ENCODE measurements around the gene GALK2. TPM values are rescaled to one million over a fixed set of nuclear protein-coding genes. Genes with fewer than 3 reads are reported as not detected.

GALK2 gene
- total RNA-seq, 2 donors from 2014 or later, result 24.5 to 26.0 TPM

DNA sequence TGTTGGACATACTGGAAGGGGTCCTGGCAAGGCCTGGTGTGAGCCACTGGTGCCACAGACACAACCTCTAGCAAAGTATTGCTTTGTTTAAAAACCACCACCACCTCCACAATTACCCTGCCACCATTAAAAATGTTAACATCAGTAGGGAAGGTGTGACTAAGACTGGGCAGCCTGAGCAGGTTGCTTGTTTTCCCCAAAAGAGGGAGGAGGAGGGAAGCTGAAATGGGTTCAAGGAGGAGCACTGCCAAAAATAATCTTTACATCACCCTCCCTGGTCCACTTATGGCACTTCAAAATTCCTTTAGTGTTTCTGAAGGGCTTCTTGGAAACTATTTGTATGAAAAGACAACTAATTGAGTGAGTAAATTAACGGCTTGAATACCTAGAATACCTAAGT, 153.2 kb downstream of the GALK2 start:
- no peak for DNase-seq (ENCODE audit: low spot score)

DNA sequence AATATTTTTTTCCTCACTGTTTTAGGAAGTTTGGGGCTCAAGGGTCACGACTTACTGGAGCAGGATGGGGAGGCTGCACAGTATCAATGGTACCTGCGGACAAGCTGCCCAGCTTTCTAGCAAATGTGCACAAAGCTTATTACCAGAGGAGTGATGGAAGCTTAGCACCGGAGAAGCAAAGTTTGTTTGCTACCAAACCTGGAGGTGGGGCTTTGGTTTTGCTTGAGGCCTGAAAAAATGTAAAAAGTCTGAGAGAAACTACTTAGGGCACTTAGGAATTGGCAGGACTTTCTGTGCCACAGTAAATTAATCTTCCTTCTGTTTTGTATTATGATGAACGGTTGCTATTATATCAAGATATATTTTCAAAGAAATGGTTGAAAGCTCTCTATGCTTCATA, 157.9 kb downstream of the GALK2 start:
- H3K27ac ChIP-seq, result no peak overlapping the region
- no peak for TF ChIP-seq CTCF (IDR thresholded peaks at IDR 0.05)
- no peak for DNase-seq (ENCODE audit: low spot score)
- no peaks in the 10 kb centered on the region for H3K27me3 ChIP-seq
- H3K9me3 ChIP-seq, result no peaks in the 10 kb centered on the region
- H3K4me3 ChIP-seq, result no peak overlapping the region
- no peaks in the 10 kb centered on the region for H3K36me3 ChIP-seq
- H3K4me1 ChIP-seq, result no peaks in the 10 kb centered on the region

More for the DNA sequence above, 153.2 kb downstream of the GALK2 start:
- Histone ChIP-seq H3K27me3 (no peaks in the 10 kb centered on the region), H3K4me3 (no peak overlapping the region), H3K27ac (no peak overlapping the region), H3K9me3 (no peaks in the 10 kb centered on the region), H3K36me3 (peaks cover 5% of the 10 kb centered on the region), H3K4me1 (no peaks in the 10 kb centered on the region)
- no peak for TF ChIP-seq CTCF (IDR thresholded peaks at IDR 0.05)

GRCh38 chr15:49328941-49329340, 158.9 kb downstream of the GALK2 start:
- DNase-seq (ENCODE audit: low spot score), result no peak
- H3K4me1 ChIP-seq, result no peaks in the 10 kb centered on the region
- no peak for TF ChIP-seq CTCF (IDR thresholded peaks at IDR 0.05)
- no peak overlapping the region for H3K4me3 ChIP-seq
- H3K27ac ChIP-seq, result no peak overlapping the region
- no peaks in the 10 kb centered on the region for H3K36me3 ChIP-seq
- H3K27me3 ChIP-seq, result no peaks in the 10 kb centered on the region
- H3K9me3 ChIP-seq, result no peaks in the 10 kb centered on the region

DNA sequence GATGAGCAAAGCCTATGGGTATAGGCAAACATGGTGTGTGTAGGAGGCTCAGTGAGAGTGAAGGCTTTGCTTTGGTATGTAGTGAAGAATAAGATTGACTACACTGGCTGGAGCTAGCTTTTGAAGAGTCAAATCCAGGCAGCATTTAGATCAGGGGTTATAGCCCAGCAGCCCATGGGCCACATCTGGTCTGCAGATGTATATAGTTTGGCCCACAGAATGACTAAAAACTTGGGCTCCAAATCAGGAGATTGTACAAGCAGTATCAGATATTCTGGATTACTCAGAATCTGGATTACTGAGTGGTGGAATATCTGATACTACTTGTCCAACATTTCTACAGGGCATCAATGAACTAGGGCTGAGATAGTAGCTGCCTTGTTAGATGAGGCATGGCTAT, 160.1 kb downstream of the GALK2 start:
- Histone ChIP-seq H3K27ac (no peak overlapping the region), H3K4me3 (no peak overlapping the region), H3K9me3 (no peaks in the 10 kb centered on the region), H3K36me3 (no peaks in the 10 kb centered on the region), H3K27me3 (no peaks in the 10 kb centered on the region), H3K4me1 (no peaks in the 10 kb centered on the region)
- no peak for TF ChIP-seq CTCF (IDR thresholded peaks at IDR 0.05)
- no peak for DNase-seq (ENCODE audit: low spot score)

DNA sequence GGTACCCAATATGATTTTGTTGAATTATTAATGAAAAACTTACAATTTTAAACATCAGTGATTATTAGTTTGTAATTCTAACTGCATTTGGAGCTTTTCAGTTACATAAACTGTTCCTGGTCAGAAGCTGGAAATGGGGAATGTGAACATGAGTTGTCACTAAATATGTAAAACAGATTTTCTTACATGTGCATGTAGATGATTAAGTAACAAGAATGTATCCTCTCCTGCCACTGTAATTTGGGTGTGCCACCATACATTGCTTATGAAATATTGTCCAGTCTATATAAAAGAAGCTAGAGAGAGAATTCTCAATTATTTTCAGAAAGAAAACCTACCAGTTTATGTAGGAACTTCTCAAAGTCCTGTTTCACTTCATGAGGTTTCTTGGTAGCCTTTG, 161.4 kb downstream of the GALK2 start:
- Histone ChIP-seq H3K27ac (no peak overlapping the region), H3K36me3 (no peaks in the 10 kb centered on the region), H3K4me1 (no peaks in the 10 kb centered on the region), H3K9me3 (no peaks in the 10 kb centered on the region), H3K27me3 (no peaks in the 10 kb centered on the region), H3K4me3 (no peak overlapping the region)
- DNase-seq (ENCODE audit: low spot score), result no peak
- no peak for TF ChIP-seq CTCF (IDR thresholded peaks at IDR 0.05)

GRCh38 chr15:49331951-49332350, 161.9 kb downstream of the GALK2 start:
- H3K4me3 ChIP-seq, result no peak overlapping the region
- H3K27ac ChIP-seq, result no peak overlapping the region
- H3K4me1 ChIP-seq, result no peaks in the 10 kb centered on the region
- H3K9me3 ChIP-seq, result no peaks in the 10 kb centered on the region
- no peaks in the 10 kb centered on the region for H3K36me3 ChIP-seq
- TF ChIP-seq CTCF (IDR thresholded peaks at IDR 0.05), result no peak
- no peaks in the 10 kb centered on the region for H3K27me3 ChIP-seq
- DNase-seq (ENCODE audit: low spot score), result no peak
